Stimulated activated CD4-positive, alpha-beta T cell treated with anti-CD3 and anti-CD28 coated beads, Interleukin-12 subunit alpha, Interleukin-12 subunit beta, amount 100 ng/mL, for 24 hours (primary cell): ENCODE results near the gene CANT1.
"Not testable (repeated sequence)": the region's sequence is repeated elsewhere in the genome, so short reads cannot be mapped to it uniquely, and the experiment has no call there.

Source experiments
- DNase-seq, 2 experiments: peaks; one replicate each; pipeline ENCODE4 v3.0.0-alpha.2; 2020; ENCODE audit warnings: low read depth in 2 of 2

The CANT1 gene

DNA sequence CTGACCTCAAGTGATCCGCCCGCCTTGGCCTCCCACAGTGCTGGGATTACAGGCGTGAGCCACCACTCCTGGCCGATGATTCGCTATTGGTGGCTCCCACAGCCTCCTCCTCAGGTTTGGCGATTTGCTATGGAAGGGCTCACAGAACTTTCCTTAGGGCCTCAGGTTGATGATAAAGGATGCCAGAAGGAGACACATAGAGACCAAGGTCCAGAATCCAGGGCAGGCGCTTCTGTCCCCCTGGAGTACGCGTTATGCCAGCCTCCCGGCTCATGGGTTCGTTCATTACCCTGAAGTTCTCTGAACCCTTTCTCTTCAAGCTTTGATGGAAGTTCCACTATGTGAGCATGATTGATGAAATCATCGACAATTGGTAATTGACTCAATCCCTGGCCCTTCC is 49.8 kb downstream of the CANT1 start:
- no peak for DNase-seq

DNA sequence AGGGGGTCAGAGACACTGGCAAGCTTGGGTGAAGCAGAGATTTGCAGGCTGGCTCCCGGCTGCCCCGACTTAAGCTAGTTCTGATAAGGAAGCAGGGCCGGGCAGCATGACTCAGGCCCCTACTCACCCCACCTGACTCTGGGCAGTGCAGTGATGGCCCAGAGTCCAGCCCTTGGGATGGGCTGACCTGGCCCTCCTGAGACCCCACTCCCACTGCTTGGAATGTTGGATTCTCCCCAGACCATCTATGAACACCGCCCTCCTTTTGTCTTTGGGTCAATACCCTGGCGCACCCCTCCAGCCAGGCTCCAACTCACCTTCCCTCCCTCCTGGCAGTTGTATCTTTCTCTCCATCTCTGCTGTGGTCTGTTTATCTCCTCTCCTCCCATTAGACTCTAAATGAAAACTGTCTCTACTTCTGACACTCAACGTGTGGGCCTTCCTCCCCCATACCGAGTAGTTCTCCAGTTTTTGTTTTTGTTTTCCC is 50.9 kb downstream of the CANT1 start:
- no peak for DNase-seq

DNA sequence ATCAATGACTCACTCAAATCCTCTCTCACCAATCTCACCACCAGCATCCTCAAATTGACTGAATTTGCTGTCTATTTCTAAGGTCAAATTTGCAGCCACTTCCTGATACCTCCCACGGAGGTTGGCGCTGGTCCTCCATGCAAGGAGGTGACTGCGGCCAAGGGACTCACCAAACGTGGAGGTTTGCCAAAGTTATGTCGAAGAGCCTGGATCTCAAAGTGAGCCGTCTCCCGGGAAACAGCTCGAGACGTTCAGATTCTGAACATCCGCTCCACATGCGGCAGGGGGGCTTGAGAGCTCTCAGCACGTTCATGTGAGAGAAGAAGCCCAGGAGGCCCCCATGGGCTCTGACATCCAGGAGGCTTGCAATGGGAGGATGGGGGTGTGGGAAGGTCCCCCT is 52.4 kb downstream of the CANT1 start:
- DNase-seq: no peak

DNA sequence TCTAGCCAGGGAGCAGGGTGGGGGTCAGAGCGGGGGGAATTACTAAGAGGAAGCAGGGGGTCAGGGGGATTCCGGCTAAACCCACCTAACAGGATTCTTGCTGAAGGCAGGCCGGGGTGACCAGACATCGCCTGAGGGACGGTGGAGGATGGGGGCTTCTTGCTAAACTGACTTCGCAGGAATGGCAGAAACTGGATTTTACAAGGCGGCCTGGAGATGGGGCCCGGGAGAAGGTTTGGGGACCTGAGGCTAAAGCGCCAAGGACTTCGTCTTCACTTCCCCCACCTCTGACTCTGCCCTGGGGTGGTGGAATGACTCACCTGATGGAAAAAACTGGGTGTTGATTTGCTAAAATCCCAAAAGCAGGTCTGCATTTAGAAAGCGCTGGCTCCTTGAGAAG is 53.3 kb downstream of the CANT1 start:
- DNase-seq: no peak

DNA sequence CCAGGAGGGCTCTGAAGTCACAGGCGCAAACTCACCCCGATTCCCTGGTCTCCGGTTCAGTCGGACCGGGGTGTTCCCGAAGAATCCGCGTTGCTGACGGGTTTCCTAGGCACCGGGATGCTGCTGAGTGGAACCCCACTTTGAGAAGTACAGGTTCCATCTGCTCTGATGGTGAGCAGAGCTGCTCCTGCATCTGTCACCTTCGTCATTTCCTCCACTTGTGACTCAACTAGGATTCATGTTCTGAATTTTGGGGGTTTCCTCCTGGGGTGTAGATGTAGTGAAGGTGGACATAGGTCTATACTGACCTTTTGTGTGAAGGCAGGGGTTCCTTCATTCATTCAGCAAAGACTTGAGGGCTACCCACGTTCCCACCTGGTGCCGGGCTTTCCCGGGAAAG is 54.9 kb downstream of the CANT1 start:
- DNase-seq: no peak

DNA sequence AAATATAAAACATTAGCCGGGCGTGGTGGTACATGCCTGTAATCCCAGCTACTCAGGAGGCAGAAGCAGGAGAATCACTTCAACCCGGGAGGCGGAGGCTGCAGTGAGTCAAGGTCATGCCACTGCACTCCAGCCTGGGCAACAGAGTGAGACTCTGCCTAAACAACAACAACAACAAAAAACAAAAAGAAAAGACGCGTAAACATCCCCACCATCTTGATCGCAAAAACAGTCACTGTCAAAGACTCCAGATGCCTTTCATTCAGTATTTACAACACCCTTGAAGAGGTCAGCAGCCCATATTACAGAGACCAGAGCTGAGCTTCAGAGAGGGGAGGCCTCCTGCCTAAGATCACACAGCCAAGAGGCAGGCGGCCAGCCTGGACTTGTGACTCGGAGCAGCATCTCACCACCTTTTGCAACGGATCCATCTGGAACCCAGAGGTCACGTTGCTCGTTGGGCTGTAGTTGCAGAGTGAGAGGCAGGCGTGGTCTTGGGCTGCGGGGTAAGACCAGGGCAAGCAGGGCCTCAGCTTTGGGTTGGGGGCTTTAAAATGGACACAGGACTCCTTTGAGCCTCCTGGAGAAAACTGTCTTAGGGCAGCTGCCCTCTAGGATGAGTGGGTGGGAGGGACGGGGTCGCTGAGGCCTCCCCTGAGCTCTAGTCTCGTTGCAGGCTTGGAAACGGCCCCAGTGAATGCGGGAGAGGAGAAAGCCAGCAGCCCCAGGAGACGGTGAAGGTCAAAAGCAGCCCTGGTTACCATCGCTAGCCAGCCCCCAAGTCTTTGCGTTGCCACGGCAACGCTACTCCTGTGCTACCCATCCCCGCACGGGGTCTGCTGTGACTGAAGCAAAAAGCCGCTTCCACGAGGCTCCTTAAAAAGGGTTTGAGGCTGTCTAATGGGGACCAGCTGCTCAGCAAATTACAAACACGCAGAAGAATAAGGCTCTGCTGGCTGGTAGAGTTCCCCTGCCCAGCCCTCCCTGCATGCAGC is 55.9 kb downstream of the CANT1 start:
- no peak for DNase-seq

DNA sequence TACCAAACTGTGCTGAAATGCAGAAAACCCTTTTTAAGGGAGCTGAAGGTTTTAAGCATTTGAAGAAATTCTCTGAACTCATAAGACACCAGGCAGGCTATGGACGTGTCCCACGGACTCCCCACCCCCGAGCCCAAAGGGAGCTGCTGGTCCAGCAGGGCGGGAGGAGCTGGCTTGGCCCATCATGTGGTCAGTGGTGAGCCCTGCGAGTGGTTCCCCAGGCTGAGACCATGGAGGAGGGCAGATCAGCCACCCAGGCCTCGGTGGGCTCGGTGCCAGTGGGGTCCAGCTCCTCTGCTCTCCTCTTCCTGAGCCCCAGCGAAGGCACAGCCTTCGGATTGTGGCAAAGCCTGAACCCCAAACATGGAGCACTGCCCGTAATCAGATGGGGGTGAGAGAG is 56.9 kb downstream of the CANT1 start:
- no peak for DNase-seq

DNA sequence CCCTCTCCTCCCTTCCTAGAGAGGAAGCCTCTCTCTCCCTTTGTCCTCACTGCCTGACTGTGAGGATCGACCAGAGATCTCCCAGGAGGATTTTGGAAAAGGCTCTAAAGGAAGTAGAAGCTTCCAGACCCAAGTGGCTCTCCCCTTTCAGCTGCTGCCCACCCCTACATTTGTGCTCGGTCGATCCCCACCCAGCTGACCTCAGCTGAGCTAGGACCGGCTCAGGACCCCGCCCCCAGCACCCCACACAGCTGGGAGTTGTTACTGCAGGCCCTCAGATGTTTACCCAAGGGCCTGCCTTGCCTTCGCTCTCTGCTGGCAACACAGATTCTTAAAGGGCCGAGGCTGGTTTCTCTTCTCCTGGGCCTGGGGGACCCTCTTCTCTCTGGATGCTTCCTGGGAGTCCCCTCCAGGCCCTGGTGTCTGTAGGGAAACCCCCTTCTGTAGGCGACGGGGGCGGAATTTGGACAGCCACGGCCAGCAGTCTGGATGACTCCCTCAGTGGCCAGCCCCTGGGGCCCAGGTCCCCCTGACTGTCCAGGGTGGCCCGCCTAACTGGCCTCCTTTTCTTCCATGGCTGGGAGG is 57.5 kb downstream of the CANT1 start:
- no peak for DNase-seq

DNA sequence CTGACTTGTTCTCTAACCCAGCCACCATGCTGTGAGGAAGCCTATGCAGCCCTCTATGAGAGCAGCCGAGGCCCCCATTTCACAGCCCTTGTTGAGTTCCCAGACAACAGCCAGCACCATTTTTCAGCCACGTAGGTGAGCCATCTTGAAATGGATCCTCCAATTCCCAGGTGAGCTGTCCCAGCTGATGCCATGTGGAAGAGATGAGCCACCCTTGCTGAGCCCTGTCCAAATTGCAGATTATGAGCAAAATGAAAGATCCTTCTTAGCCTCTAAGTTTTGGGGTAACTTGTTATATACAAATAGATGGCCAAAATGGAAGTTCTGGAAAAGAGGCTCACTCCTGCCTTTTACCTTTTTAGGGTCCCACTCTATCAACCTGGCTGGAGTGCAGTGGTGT is 58.7 kb downstream of the CANT1 start:
- DNase-seq: no peak

DNA sequence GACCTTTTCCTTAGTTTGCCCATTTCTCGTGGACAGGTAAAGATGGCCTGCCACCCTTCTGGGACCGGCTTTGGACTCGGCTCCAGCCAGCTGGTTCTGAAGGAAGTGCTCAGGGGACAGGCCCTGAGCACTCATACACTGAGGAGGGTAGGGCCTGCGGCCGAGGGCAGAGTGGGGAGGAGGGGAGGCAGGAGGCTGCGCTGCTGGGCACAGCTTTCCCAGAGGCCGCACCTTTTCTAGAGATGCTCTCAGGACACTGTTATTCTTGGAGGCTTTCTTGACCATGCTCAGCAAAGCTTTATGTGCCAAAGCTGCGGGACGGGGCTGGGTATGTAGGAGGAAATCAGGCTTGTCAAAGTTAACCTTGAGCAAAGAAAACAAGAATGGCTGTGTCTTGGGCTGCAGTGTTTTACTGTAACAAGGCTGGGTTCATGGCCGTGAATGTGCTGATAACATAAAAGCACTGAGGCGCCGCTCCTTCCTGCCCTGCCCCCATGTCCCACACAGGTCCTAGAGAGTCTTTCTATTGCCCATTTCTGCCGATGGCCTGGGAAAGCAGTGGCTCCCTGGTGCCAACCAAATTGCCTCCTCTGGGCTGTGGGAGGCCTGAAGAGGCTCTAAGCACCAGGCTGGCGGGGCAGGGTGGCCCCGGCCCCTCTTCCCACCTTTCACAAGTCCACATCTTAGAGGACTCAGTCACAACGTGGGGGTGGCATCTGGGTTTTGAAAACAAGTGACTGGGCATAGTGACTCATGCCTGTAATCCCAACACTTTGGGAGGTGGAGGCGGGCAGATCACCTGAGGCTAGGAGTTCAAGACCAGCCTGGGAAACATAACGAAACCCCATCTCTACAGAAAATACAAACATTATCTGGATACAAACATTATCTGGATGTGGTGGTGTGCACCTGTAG is 62.1 kb downstream of the CANT1 start:
- no peak for DNase-seq

DNA sequence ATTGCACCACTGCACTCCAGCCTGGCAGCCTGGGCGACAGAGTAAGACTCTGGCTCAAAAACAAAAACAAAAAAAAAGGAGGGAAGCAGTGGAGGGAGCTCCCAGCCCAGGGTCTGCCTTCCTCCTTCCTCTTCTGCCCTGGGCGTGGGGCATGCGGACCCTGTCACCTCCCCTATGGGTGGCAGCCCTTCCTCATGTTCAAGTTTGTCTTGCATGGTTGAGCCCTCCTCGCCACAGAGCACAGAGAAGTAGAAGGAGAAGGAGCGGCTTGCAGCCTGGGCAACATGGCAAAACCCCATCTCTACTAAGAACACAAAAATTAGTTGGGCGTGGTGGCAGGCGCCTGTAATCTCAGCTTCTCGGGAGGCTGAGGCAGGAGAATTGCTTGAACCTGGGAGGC is 62.9 kb downstream of the CANT1 start:
- DNase-seq: no peak

DNA sequence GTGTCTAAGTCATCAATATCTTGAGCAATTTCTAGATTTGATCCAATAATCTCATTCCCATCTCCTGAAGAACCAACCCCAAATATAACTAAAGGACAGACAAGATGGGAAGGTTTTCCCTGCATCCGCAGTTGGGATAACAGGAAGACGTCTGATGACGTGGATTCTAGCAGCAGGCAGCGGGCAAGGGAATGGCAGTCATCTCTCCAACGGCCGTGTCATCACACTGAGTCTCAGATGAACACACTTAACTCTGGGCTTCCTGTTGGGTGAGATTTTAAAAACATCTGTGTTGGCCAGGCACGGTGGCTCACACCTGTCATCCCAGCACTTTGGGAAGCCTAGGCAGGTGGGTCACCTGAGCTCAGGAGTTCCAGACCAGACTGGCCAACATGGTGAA is 63.4 kb downstream of the CANT1 start:
- no peak for DNase-seq

DNA sequence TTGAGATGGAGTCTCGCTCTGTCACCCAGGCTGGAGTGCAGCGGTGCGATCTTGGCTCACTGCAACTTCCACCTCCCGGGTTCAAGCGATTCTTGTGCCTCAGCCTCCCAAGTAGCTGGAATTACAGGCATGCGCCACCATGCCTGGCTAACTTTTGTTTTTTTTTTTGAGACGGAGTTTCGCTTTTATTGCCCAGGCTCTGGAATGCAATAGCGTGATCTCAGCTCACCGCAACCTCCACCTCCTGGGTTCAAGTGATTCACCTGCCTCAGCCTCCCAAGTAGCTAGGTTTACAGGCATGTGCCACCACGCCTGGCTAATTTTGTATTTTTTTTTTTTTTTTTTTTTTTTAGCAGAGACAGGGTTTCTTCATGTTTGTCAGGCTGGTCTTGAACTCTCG is 64.1 kb downstream of the CANT1 start:
- DNase-seq: not testable (repeated sequence)

DNA sequence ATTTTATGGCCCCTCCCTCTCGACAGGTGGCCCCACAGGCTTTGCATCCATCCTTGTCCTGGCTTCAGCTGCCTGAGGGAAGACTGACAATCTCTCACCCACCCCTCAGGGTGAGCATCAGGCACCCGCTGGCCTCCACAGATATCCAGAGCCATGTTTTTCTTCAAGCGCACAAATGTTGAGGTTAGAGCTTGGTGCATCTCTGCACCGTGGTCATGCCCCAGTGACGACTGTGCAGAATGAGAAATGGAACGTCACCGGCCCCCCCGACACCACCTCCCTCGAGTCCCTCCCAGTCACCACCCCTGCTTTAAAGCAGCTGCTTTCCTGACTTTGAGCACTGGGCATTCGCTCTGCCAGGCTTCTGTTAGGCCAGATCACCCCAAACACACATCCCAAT is 64.6 kb downstream of the CANT1 start:
- no peak for DNase-seq

DNA sequence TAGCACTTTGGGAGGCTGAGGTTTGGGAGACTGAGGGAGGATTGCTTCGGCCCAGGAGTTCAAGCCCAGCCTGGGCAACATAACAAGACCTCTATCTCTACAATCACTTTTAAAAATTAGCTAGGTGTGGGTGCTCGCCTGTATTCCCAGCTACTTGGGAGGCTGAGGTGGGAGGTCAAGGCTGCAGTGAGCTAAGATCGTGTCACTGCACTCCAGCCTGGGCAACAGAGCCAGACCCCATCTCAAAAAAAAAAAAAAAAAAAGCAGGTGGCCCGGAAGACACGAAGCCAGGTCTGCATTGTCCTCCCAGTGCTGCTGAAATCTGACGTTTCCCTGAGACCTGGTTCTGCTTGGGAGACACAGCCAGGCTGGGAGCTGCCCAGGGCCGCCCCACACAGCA is 65.5 kb downstream of the CANT1 start:
- DNase-seq: no peak
